Breast epithelium (tissue), 3 donors: Measurements from ENCODE around the gene PLPPR1.

Source experiments
- POLR2A ChIP-seq: fragments of 450-650 bp; IDR thresholded peaks from one replicate; pipeline ENCODE4 v1.6.1; 2016; ENCODE audit warnings: antibody characterized with exemption, mild to moderate bottlenecking, moderate library complexity
- POLR2AphosphoS5 ChIP-seq, 3 donors: sonication (generic); formaldehyde crosslinking; IDR thresholded peaks; one replicate each; pipeline ENCODE4 v1.6.1; 2017; ENCODE audit warnings: antibody characterized with exemption in 3 of 3

GRCh38 chr9:101176384-101176783 is 147.9 kb downstream of the PLPPR1 start:
- TF ChIP-seq POLR2A = no peak
- no peak for TF ChIP-seq POLR2AphosphoS5 (IDR thresholded peaks at IDR 0.05)
